Colonic mucosa (tissue), 4 donors: ENCODE measurements around the gene DEDD2. TPM values are rescaled to one million over a fixed set of nuclear protein-coding genes. Genes with fewer than 3 reads are reported as not detected.

ENCODE experiments used
- DNase-seq: peaks from one replicate; pipeline ENCODE4 v3.0.0-alpha.2; 2020
- H3K27ac ChIP-seq: fragments of 200-600 bp; one replicate; pipeline ENCODE4 v1.8.0; 2021
- H3K27me3 ChIP-seq: fragments of 200-600 bp; one replicate; pipeline ENCODE4 v1.8.0; 2021
- H3K36me3 ChIP-seq: fragments of 200-600 bp; one replicate; pipeline ENCODE4 v1.8.0; 2021
- H3K4me1 ChIP-seq: fragments of 200-600 bp; one replicate; pipeline ENCODE4 v1.8.0; 2021; ENCODE audit warnings: mild to moderate bottlenecking
- H3K4me3 ChIP-seq: fragments of 200-600 bp; one replicate; pipeline ENCODE4 v1.8.0; 2021
- H3K9ac ChIP-seq, 2 donors: one replicate each; pipeline ENCODE4 v1.7.0; 2013; ENCODE audit warnings: control low read depth in 2 of 2, low read depth in 2 of 2, low read length in 2 of 2
- H3K9me3 ChIP-seq: fragments of 200-600 bp; one replicate; pipeline ENCODE4 v1.8.0; 2021
- intact Hi-C: fragments of 100-400 bp; cut with DNase I; formaldehyde crosslinking; loops from one replicate; pipeline ENCODE4 v1.14.1; 2022
- total RNA-seq, 2 donors: library from RNA; stranded (reverse); fragmentation: NEBNext Ultra II Directional in 1 of 2; extraction: Animal tissue kit (Norgen Biotek cat#: 25700) in 1 of 2; gene quantifications; one replicate each; pipeline ENCODE4 v1.2.1, GENCODE V29; 2021
- TF ChIP-seq, protein P1 (sequence below): fragments of 200-600 bp; IDR thresholded peaks from one replicate; pipeline ENCODE4 v1.8.0; 2022; ENCODE audit warnings: antibody characterized with exemption, mild to moderate bottlenecking
- donor health status: healthy.
- donor health status: DM: no; HTN: no; CAD: no.
- donor health status: DM: no; HTN: no; CAD: no.

The DEDD2 gene
- total RNA-seq, 2 donors from 2014 or later = 27.0 to 33.8 TPM

DNA sequence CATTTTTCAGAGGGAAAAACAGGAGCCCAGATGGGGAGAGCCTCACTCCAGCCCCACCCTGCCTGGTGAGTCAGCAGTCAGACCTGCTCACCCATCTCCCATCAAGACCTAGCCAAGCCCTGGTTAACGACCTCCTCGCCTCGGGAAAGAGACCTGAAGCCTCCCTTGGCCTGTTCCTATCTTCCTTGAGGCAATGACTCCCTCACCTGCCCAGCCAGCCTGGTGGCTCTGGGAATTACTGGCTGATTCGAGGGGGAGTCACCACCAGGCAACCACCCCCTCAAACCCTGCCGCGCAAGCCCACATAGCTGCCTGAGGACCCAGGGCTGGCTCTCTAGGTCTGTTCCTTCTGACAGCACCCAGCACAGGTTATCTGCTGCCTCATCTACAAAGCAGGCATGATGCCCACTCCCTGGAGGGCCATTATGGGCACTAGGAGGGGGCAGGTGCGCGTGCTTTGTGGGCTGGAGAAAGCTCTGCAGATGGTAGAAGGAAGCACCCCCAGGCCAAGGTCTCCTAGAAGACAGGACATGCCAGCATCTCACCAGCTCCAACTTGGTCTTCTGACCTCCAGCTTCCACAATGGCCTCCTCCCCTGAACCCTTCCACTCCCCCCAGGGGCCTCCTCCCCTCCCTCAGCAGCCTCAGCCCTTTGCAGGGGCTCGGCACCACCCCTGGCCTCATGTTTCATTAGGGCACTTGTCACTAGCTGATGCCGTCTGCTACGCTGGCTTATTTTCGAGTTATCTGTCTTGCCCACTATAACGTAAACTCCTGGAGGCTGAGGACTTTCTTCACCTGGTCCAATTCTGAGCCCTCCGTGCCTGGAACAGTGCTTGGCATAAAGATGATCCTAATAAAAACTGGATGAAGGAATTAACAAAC lies 10.4 kb downstream of the DEDD2 start:
- no peak overlapping the region for H3K9ac ChIP-seq
- no peaks in the 10 kb centered on the region for H3K4me1 ChIP-seq
- DNase-seq = peak; percentile 56
- intact Hi-C loops = no loop called here
- H3K27ac ChIP-seq = peak overlapping the region; percentile 29
- no peaks in the 10 kb centered on the region for H3K27me3 ChIP-seq
- peaks cover 23% of the 10 kb centered on the region for H3K36me3 ChIP-seq
- TF ChIP-seq, protein P1, sequence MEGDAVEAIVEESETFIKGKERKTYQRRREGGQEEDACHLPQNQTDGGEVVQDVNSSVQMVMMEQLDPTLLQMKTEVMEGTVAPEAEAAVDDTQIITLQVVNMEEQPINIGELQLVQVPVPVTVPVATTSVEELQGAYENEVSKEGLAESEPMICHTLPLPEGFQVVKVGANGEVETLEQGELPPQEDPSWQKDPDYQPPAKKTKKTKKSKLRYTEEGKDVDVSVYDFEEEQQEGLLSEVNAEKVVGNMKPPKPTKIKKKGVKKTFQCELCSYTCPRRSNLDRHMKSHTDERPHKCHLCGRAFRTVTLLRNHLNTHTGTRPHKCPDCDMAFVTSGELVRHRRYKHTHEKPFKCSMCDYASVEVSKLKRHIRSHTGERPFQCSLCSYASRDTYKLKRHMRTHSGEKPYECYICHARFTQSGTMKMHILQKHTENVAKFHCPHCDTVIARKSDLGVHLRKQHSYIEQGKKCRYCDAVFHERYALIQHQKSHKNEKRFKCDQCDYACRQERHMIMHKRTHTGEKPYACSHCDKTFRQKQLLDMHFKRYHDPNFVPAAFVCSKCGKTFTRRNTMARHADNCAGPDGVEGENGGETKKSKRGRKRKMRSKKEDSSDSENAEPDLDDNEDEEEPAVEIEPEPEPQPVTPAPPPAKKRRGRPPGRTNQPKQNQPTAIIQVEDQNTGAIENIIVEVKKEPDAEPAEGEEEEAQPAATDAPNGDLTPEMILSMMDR = no peak
- no peak overlapping the region for H3K4me3 ChIP-seq
- no peaks in the 10 kb centered on the region for H3K9me3 ChIP-seq

- intact Hi-C loops = no loop called here
- Histone ChIP-seq H3K4me3 (no peak overlapping the region), H3K4me1 (no peaks in the 10 kb centered on the region), H3K9me3 (no peaks in the 10 kb centered on the region), H3K27ac (no peak overlapping the region), H3K9ac (no peak overlapping the region), H3K27me3 (no peaks in the 10 kb centered on the region), H3K36me3 (peaks cover 22% of the 10 kb centered on the region)
- TF ChIP-seq, protein P1 = no peak
- no peak for DNase-seq
These were observed 12.8 kb downstream of the DEDD2 start for GRCh38 chr19:42204664-42205063.

GRCh38 chr19:42203700-42204099 lies 13.8 kb downstream of the DEDD2 start:
- no peak for DNase-seq
- H3K27me3 ChIP-seq = no peaks in the 10 kb centered on the region
- peaks cover 18% of the 10 kb centered on the region for H3K36me3 ChIP-seq
- TF ChIP-seq, protein P1 = no peak
- no peaks in the 10 kb centered on the region for H3K9me3 ChIP-seq
- no peak overlapping the region for H3K4me3 ChIP-seq
- H3K9ac ChIP-seq = no peak overlapping the region
- intact Hi-C loops = no loop called here
- H3K27ac ChIP-seq = no peak overlapping the region
- H3K4me1 ChIP-seq = no peaks in the 10 kb centered on the region

DNA sequence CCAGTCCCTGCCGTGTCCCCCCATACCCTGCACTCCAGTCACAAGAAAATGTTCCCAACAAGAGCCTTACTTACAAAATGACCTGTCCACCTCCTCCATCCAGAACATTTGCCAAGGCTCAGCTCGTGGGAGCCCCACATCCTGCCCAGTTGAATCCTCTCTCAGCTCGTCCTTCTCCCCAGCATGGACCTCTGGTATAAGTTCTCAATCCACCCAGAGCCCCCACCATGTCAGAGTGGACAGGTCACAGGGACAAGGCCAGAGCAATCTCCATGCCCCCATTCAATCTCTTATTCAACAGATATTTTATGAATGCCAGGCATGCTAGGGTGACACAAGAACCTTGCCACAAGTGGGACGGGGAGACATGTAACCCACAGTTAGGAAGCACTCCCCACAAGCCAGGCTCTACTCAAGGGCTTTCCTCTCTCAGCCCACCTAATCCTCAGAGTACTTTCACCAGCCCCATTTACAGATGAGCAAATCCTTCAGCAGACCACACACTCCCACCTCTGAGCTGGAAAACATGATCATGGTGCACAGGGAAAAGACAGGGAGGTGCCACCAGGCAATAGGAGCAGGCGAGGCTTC lies 15.1 kb downstream of the DEDD2 start:
- Histone ChIP-seq H3K4me3 (no peak overlapping the region), H3K9ac (no peak overlapping the region), H3K4me1 (peaks cover 3% of the 10 kb centered on the region), H3K36me3 (peaks cover 10% of the 10 kb centered on the region), H3K9me3 (no peaks in the 10 kb centered on the region), H3K27me3 (no peaks in the 10 kb centered on the region), H3K27ac (peak overlapping the region; percentile 74)
- TF ChIP-seq, protein P1 = no peak
- intact Hi-C loops = no loop called here
- DNase-seq = no peak

GRCh38 chr19:42201489-42202289 lies 15.8 kb downstream of the DEDD2 start:
- Histone ChIP-seq H3K27me3 (no peaks in the 10 kb centered on the region), H3K4me3 (no peak overlapping the region), H3K4me1 (peaks cover 4% of the 10 kb centered on the region), H3K36me3 (peaks cover 10% of the 10 kb centered on the region), H3K9me3 (no peaks in the 10 kb centered on the region), H3K27ac (peak overlapping the region; percentile 74), H3K9ac (peak overlapping the region in 1 of 2 donors; percentile 28)
- intact Hi-C loops = no loop called here
- TF ChIP-seq, protein P1 = no peak
- no peak for DNase-seq
